Upper lobe of right lung (tissue), 1 donor: ENCODE results near the gene MYRF. TPM values are rescaled to one million over a fixed set of nuclear protein-coding genes. Genes with fewer than 3 reads are reported as not detected.

Experiments used
- ATAC-seq: fragments of 200-7000 bp; cut with Tn5 transposase; one replicate; pipeline ENCODE4 v1.9.1; 2020; ENCODE audit warnings: mild to moderate bottlenecking, moderate library complexity
- DNase-seq: peaks from one replicate; pipeline ENCODE4 v3.0.0-alpha.2; 2020
- H3K27ac ChIP-seq: fragments of 200-600 bp; one replicate; pipeline ENCODE4 v1.8.0; 2022
- H3K27me3 ChIP-seq: fragments of 200-600 bp; one replicate; pipeline ENCODE4 v1.8.0; 2022; ENCODE audit warnings: mild to moderate bottlenecking
- H3K36me3 ChIP-seq: fragments of 200-600 bp; one replicate; pipeline ENCODE4 v1.8.0; 2022
- H3K4me1 ChIP-seq: fragments of 200-600 bp; one replicate; pipeline ENCODE4 v1.8.0; 2022
- H3K4me3 ChIP-seq: fragments of 200-600 bp; one replicate; pipeline ENCODE4 v1.8.0; 2022; ENCODE audit warnings: mild to moderate bottlenecking
- H3K9me3 ChIP-seq: fragments of 200-600 bp; one replicate; pipeline ENCODE4 v1.8.0; 2022
- intact Hi-C: fragments of 100-400 bp; cut with DNase I; formaldehyde crosslinking; loops from one replicate; pipeline ENCODE4 v1.11.0; 2022
- total RNA-seq: library from RNA; stranded (reverse); fragmentation: NEBNext Ultra II Directional; extraction: Animal tissue kit (Norgen Biotek cat#: 25700); gene quantifications from one replicate; pipeline ENCODE4 v1.2.1, GENCODE V29; 2021
- TF ChIP-seq, protein P1 (sequence below): fragments of 200-600 bp; IDR thresholded peaks from one replicate; pipeline ENCODE4 v1.8.0; 2022; ENCODE audit warnings: antibody characterized with exemption
- donor health status: DM: no; HTN: yes; CAD: no; lungs with severe emphysema.

The MYRF gene
- total RNA-seq, 1 donor from 2014 or later: 62.6 TPM

DNA sequence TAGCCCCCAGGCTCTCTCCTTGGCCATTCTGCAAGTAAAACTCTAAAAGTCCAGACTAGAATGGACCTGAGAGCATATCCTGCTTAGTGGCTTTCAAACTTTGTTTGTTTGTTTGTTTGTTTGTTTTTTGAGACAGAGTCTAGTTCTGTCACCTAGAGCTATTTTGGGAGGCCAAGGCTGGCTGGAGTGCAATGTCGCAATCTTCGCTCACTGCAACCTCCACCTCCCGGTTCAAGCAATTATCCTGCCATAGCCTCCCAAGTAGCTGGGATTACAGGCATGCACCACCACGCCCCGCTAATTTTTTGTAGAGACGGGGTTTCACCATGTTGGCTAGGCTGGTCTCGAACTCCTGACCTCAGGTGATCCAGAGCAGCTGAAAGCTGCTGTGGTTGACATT lies 43.3 kb upstream of the MYRF start:
- ATAC-seq: no peak
- intact Hi-C loops: no loop called here
- Histone ChIP-seq H3K27ac (no peak overlapping the region), H3K36me3 (no peaks in the 10 kb centered on the region), H3K4me1 (no peaks in the 10 kb centered on the region), H3K27me3 (no peaks in the 10 kb centered on the region), H3K9me3 (no peaks in the 10 kb centered on the region), H3K4me3 (no peak overlapping the region)
- DNase-seq: no peak
- TF ChIP-seq, protein P1, sequence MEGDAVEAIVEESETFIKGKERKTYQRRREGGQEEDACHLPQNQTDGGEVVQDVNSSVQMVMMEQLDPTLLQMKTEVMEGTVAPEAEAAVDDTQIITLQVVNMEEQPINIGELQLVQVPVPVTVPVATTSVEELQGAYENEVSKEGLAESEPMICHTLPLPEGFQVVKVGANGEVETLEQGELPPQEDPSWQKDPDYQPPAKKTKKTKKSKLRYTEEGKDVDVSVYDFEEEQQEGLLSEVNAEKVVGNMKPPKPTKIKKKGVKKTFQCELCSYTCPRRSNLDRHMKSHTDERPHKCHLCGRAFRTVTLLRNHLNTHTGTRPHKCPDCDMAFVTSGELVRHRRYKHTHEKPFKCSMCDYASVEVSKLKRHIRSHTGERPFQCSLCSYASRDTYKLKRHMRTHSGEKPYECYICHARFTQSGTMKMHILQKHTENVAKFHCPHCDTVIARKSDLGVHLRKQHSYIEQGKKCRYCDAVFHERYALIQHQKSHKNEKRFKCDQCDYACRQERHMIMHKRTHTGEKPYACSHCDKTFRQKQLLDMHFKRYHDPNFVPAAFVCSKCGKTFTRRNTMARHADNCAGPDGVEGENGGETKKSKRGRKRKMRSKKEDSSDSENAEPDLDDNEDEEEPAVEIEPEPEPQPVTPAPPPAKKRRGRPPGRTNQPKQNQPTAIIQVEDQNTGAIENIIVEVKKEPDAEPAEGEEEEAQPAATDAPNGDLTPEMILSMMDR: no peak

DNA sequence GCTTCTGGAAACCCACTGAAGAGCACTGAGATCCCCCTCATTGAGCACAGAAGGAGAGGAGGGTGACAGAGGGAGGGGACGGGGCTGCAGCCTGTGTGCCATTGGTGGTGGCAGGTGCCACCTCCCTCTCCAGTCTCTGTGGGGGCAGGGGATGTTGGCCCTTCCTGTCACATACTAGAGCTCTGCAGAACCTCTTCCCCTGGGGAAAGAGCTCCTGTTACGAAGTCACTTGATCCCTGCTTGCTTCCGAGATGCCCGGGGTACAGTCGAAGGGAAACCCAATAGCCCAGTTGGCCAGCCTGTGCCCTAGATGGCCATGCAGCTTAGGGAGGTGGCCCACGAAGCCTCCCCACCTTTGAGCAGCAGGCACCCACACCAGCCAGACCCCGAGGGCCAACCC lies 42.9 kb upstream of the MYRF start:
- no peak for ATAC-seq
- Histone ChIP-seq H3K4me1 (no peaks in the 10 kb centered on the region), H3K36me3 (no peaks in the 10 kb centered on the region), H3K27me3 (no peaks in the 10 kb centered on the region), H3K27ac (no peak overlapping the region), H3K9me3 (no peaks in the 10 kb centered on the region), H3K4me3 (no peak overlapping the region)
- intact Hi-C loops: no loop called here
- TF ChIP-seq, protein P1: no peak
- no peak for DNase-seq

DNA sequence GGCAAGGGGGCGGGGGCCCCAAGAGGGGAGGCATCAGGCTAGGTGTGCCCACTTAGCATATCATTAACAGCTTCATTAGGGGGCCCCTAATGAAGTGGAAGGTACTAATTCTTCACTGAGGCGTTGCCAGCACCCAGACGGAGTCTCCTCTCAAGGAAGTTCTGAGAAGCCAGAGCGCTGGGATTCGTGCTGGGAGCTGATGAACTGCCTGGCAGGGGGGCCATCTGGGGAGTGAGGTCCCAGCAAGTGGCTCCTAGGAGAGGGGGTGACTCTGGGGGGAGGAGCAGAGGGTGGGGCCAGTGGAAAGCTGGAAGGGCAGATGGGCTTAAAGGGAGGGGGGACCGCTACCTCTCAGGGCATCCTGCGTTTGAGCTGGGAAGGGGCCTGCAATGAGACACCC lies 42.4 kb upstream of the MYRF start:
- intact Hi-C loops: no loop called here
- TF ChIP-seq, protein P1: no peak
- Histone ChIP-seq H3K27me3 (no peaks in the 10 kb centered on the region), H3K36me3 (no peaks in the 10 kb centered on the region), H3K27ac (no peak overlapping the region), H3K9me3 (no peaks in the 10 kb centered on the region), H3K4me3 (no peak overlapping the region), H3K4me1 (no peaks in the 10 kb centered on the region)
- DNase-seq (no peak), ATAC-seq (no peak)

DNA sequence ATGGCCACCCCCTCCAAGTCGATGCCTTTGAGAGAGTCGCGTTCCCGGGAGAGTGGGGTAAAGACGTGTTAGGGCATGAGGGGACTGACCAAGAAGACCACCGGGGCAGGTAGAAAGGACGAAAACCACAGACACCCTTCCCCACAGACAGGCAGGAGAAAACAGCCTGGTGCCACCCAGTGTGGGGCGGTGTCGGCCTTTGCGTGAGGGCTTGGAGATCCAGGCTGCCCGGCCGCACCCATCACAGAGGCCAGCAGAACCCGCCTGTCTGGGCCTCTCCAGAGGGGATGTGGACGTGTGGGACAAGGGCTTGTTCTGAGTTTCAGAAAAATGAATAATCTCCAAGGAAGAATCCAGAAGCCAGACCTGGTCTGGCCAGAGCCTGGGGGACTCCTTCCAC lies 41.4 kb upstream of the MYRF start:
- TF ChIP-seq, protein P1: no peak
- H3K9me3 ChIP-seq: no peaks in the 10 kb centered on the region
- DNase-seq (no peak), ATAC-seq (no peak)
- no peak overlapping the region for H3K4me3 ChIP-seq
- no peaks in the 10 kb centered on the region for H3K36me3 ChIP-seq
- H3K27ac ChIP-seq: no peak overlapping the region
- no peaks in the 10 kb centered on the region for H3K4me1 ChIP-seq
- no peaks in the 10 kb centered on the region for H3K27me3 ChIP-seq
- intact Hi-C loops: no loop called here

DNA sequence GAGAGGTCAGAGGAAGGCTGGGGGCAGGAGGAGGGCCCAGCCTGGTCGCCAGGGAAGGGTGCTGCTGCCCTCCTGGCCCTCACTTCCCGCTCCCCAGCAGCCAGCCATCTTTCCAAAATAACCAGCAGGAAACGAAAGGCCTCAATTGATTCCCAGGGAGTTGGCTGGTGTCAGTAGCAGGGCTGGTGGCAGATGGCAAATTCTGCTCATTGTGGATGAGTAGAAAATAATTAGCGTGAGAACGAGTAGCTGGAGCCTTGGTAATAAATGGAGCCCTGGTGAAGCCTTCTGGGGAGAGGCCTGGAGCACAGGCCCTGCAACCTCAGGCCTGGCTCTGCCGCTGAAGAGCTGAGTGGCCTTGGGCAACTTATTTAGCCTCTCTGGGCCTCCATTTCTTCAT lies 40.9 kb upstream of the MYRF start:
- Histone ChIP-seq H3K4me3 (no peak overlapping the region), H3K9me3 (no peaks in the 10 kb centered on the region), H3K27me3 (no peaks in the 10 kb centered on the region), H3K4me1 (no peaks in the 10 kb centered on the region), H3K27ac (no peak overlapping the region), H3K36me3 (no peaks in the 10 kb centered on the region)
- intact Hi-C loops: no loop called here
- TF ChIP-seq, protein P1: no peak
- DNase-seq (no peak), ATAC-seq (no peak)

DNA sequence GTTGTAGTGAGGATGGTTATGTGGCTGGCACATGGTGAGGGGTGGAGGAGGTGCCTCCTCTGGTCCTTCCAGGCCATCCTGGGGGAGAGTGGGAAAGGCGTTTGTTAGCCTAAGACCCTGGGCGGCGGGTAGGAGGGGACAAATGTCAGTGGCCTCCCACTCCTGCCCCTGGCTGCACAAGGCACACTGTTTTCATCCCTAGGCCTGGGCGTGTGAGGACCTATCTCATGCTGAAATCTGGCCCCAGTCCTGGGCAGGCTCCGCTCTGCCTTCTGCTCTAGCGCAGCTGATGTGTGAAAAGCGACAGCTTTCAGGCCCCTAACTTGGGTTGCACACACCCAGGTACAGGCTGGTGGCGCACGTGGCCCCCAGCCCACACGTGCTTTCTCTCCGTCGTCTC lies 40.1 kb upstream of the MYRF start:
- intact Hi-C loops: no loop called here
- Histone ChIP-seq H3K4me1 (no peaks in the 10 kb centered on the region), H3K9me3 (no peaks in the 10 kb centered on the region), H3K36me3 (no peaks in the 10 kb centered on the region), H3K4me3 (no peak overlapping the region), H3K27me3 (no peaks in the 10 kb centered on the region), H3K27ac (no peak overlapping the region)
- TF ChIP-seq, protein P1: no peak
- ATAC-seq (no peak), DNase-seq (no peak)
